Esophagus muscularis mucosa (tissue), 3 donors: ENCODE measurements around the gene IL32.

ENCODE experiments used
- CTCF ChIP-seq, 3 experiments: fragments of 200-600 bp in 2 of 3; fragments of 450-650 bp in 1 of 3; sonication (generic) in 2 of 3; IDR thresholded peaks; one replicate each; pipeline ENCODE4 v1.5.1; 2017 to 2019; ENCODE audit warnings: antibody characterized with exemption in 3 of 3, mild to moderate bottlenecking in 2 of 3, moderate library complexity in 1 of 3
- POLR2AphosphoS5 ChIP-seq, 2 donors: sonication (generic); formaldehyde crosslinking; IDR thresholded peaks; one replicate each; pipeline ENCODE4 v1.6.1; 2017; ENCODE audit warnings: antibody characterized with exemption in 2 of 2

DNA sequence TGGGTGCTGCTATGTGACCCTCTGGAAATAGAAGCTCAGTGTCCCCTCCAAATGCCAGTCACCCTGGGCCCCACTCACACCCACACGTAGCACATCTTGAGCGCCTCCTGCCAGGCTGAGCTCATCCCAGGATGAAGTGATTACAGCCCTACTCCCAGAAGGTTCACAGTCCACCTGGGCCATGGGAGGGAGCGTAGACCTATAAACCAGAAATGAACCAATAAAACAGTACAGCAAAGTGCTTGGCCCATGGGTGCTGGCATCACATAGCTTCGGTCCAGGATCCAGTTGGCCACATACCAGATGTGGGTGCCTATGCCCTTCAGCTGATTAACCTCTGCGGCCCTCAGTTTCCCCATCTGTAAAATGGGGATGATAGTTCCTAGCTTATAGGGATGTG lies 26.5 kb upstream of the IL32 start:
- TF ChIP-seq CTCF (IDR thresholded peaks at IDR 0.05) (no peak), POLR2AphosphoS5 (IDR thresholded peaks at IDR 0.05) (no peak)
